Umbilical cord (tissue), 2 donors: ENCODE results near the gene DBH. TPM values are rescaled to one million over a fixed set of nuclear protein-coding genes. Genes with fewer than 3 reads are reported as not detected.
A peak's percentile ranks its signal among the peaks of the same experiment; 100 is the strongest.
"Not testable (repeated sequence)": the region's sequence is repeated elsewhere in the genome, so short reads cannot be mapped to it uniquely, and the experiment has no call there.

Experiments
- DNase-seq: peaks from one replicate; pipeline ENCODE4 v3.0.0-alpha.2; 2015; ENCODE audit warnings: low spot score
- total RNA-seq: library from RNA; depleted of rRNA; stranded (reverse); fragments of >200 nt; gene quantifications from one replicate; pipeline ENCODE4 v1.2.3, GENCODE V29; 2014; ENCODE audit warnings: low replicate concordance; ENCODE audit not compliant: insufficient read depth

Gene DBH
- total RNA-seq, 1 donor from 2014 or later, result 0.72 TPM

GRCh38 chr9:133622555-133622954 is 13.6 kb upstream of the DBH start:
- DNase-seq, result no peak

DNA sequence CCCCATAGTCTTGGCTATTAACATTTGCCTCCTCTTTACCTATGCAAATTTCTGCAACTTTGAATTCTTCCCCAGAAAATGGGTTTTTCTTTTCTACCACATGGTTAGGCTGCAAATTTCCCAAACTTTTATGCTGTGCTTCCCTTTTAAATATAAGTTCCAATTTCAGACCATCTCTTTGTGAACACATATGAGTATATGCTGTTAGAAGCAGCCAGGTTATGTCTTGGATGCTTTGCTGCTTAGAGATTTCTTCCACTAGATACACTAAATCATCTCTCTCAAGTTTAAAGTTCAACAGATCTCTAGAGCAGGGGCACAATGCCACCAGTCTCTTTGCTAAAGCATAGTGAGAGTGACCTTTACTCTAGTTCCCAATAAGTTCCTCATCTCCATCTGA is 10.2 kb upstream of the DBH start:
- not testable (repeated sequence) for DNase-seq

DNA sequence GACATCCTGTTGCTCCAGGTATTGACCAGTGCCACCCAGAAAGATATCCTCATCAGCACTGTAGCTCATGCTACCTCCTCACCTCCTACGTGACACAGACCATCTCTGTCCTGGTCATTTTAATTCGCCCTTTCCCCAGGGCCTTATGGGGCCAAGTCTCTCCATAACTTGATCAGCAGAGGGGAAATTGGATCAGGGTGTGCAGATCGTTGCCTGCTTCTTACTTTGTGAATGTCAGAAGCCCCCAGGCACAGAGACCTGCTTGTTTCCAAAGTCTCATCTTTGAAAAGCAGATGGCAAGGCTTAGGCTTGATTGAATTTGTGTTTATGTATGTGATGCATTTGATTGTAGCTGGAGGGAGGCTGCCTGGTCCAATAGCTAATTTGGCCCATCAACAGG is 8.8 kb upstream of the DBH start:
- DNase-seq, result no peak

DNA sequence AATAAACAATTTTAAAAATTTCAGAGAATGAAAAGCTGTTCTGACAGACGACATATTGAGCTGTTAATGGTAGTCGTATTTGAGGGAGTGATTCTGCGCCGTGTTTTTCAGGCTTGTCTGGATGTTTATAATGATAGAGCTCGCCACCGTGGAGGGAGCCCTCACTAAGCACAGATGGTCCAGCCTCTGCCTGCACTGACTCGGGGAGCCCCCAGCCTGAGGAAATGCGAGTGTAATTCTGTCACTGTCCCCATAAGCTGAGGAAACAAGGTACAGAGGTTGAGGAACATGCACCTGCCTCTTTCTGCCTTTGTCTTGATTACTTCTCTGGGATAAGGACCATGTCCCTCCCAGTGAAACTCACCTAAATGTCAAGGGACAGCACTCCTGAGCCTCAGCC is 7.4 kb upstream of the DBH start:
- DNase-seq, result no peak

GRCh38 chr9:133629221-133630110 is 6.7 kb upstream of the DBH start:
- no peak for DNase-seq

DNA sequence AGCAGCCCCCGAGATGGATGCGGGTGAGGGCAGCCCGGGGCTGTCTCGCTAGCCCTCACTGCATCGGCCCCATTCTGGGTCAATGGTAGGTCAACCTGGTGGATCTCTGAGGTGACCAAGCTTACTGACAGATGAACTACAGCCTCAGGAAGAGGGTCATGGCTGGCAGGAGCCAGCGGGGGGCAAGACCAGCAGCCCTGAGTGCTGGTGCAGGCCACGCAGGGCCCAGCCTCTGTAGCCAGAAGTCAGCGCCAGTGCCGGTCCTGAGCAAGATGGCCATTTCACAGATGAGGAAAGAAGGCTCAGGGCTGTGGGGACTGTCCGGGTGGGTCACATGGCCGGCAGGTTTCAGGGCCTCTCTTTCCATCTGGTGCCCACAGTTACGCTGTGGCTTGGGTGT is 5.1 kb upstream of the DBH start:
- DNase-seq, result no peak

GRCh38 chr9:133632806-133633680 is 3.1 kb upstream of the DBH start:
- no peak for DNase-seq

DNA sequence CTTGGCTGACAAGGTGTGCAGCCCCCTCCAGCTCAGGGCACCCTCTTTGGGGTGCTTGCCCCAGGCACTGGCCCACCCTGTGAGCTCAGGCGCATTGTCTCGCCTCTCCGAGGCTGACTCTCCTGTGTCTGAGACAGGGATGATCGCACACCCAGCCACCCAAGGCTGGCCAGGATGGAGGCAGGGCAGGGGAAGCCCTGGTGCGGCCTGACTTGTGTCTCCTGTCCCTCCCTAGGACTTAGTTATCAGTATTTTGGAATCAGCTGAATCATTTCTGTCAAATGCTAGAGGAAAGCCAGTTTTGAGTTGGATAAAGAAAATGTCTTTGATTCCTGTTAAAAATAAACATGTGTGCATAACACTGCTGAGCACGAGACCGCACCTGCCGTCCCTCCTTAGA is 2.5 kb upstream of the DBH start:
- peak; percentile 55 for DNase-seq

DNA sequence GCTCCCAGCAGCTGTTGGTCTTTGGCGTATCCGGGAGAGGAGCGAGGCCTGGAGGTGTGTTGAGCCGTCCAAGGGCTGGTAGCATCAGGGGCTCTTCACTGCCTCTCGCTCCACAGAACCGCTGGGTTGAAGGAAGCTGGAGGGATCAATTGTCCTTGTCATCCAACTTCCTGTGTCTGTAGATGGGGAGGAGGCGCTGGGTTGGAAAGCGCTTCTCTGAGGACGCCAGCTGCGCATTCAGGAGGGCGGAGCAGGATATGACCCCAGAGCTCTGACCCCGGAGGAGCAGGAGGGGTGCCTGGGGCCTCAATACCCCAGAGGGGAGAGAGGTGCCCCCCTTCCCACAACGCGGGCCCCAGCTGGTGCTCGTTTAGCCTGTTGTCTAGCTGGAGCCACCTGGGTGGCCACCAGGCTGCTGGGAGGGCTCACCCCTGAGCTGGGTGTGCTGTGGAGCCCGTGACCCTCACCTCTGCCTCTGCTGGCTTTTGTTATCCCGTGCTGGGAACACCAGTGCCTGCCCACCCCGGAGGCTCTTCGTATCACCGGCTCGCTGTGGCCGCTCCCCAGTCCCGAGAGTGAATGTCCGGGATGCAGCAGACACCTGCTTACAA is 2.0 kb upstream of the DBH start:
- DNase-seq, result no peak

GRCh38 chr9:133635098-133635497 is 1.1 kb upstream of the DBH start:
- peak; percentile 14 for DNase-seq

GRCh38 chr9:133636902-133637301 is 739 bp downstream of the DBH start:
- DNase-seq, result no peak

DNA sequence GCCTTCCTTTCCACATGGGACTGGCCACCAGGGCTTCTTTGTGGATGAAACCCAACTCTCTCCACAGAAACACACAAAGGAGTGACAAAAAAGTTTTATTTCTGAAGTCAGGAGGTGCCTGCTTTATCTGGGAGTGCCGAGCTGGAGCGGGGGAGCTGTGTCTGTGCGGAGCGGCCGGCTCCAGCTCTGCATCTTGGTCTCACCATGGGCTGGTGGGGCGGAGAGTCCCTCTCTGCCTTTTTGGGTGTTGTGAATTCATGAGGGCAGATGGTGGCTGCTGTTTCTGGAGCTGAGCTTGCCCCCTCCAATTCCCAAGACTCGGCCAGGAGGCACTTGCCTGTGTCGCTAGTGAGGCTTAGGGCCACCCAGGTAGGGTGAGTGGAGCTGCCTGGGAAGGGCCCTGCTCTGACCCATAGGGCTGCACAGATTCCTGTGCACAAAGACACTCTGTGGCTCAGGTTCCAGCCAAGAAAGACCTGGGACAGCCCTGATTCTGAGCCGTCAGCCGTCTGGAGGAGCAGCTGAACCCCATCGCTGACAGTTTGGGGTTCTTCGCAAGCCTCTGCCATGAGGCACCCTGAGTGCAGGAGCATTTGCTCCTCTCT is 1.4 kb downstream of the DBH start:
- DNase-seq, result no peak

DNA sequence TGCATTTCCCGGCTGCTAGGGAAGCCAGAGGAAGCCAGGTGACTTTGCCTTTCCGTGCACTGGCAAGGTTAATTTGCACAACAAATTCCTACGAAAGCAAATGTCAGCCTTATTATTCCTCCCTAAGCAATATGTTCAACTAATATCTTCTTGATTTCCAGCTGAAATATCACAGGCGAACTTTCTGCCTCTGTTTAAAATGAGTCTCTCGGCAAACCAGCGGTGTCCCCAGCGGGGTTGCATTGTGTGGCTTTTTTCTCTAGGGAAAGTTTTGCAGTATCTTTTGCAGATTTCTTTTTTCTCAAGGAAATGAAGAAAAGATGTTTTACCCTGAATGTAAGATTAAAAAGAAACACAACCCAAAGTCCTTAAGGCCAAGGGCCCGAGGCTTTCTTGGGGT is 1.9 kb downstream of the DBH start:
- no peak for DNase-seq

- no peak for DNase-seq
These were observed 2.5 kb downstream of the DBH start for GRCh38 chr9:133638711-133639110.

- DNase-seq, result no peak
These were observed 3.5 kb downstream of the DBH start for GRCh38 chr9:133639613-133640012.

DNA sequence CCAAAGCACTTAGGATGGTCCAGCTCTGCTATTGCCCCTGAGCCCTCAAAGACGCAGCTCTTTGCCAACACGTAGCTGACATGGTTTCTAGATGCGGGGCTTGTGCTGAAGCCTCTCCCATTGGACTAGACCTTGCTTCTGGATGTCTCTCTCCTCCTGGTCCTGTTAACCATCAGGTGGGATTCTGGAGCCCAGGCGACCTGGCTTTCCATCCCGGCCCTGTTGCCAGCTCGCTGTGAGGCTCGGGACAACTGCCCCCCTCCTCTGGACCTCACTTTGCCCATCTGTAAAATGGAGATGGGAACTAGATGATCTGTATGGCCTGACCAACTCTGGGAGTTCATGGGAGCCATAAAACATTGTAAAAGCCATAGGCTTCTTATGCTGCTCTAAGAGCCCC is 4.0 kb downstream of the DBH start:
- DNase-seq, result no peak

- no peak for DNase-seq
These were observed 4.6 kb downstream of the DBH start for GRCh38 chr9:133640580-133641395.

- DNase-seq, result no peak
These were observed 5.2 kb downstream of the DBH start for GRCh38 chr9:133641396-133641655.

DNA sequence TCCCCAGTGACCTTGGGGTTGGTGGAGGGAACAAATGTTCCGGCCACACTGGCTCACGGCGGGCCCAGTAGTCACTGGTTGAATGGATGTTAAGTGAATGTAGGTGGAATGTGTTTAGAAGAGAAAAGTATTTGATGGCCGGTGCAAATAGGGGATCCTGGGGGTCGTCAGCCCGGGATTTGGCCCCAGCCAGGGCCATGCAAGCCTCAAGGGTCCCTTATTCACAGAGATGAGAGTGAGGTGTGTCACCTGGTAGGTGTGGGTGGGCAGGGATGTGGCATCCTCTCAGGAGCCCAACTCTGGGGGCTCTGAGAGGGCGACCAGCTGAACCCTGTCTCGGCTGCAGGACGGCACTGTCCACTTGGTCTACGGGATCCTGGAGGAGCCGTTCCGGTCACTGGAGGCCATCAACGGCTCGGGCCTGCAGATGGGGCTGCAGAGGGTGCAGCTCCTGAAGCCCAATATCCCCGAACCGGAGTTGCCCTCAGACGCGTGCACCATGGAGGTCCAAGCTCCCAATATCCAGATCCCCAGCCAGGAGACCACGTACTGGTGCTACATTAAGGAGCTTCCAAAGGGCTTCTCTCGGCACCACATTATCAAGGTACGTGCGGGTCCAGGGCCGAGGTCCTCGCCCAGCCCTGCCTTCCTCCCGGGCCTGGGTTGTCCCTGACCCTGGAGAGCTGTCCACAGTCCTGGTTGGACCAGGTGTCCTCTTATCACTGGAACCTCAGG is 5.9 kb downstream of the DBH start:
- no peak for DNase-seq

GRCh38 chr9:133642708-133643361 is 6.7 kb downstream of the DBH start:
- no peak for DNase-seq
